ENCODE measurements around the gene PPP3CB.
"Not testable (repeated sequence)": the region's sequence is repeated elsewhere in the genome, so short reads cannot be mapped to it uniquely, and the experiment has no call there.

PPP3CB gene

DNA sequence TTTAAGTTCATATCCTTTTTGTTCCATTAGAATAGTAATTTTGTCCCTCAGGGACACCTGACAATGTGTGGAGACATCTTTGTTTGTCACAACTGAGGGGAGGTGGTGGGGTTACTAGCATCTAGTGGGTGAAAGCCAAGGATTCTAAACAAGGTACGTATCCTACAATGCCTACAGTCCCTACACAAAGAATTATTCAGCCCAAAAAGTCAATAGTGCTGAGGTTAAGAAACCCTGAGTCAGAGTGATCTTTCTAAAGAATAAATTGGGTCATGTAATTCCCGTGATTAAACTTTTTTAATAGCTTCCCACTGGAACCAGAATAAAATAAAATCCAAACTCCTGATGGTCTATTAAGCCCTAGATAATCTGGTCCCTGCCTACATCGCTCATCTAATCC lies 79.3 kb downstream of the PPP3CB start:
- in situ Hi-C loops (cut with MboI; ENCODE audit: low sequenced_read_pairs) = no loop called here

DNA sequence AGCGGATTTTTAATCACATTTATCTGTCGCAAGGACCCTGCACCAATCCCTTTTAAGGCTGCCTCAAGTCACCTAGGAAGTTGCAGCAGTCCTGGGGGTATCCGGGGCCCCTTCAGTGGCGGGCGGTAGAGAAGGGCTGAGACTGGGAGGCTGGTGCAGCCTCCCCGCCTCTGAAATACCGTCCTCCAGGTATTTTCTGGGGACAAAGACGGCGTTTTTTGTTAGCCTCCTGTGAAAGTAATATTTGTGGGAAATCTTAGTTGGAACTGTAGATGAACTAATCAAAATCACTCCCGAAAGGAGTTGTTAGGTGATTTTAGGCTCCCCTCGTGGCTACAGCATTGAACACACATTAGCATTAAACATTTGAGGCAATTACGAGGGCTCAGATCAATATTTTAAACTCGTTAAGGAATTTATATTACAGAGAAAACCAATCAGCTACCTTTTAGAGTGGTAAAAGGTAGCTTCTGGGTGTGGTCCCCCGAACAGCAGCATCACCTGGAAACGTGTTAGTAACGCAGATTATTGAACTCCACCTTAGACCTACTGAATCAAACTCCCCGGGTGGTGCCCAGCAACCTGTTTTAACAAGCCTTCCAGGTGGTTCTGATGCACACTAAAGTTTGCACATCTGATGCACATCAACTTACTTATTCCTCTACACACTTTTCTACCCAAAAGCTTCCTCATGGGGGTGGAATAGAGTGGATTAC lies 81.4 kb downstream of the PPP3CB start:
- in situ Hi-C loops (cut with MboI; ENCODE audit: low sequenced_read_pairs) = no loop called here

DNA sequence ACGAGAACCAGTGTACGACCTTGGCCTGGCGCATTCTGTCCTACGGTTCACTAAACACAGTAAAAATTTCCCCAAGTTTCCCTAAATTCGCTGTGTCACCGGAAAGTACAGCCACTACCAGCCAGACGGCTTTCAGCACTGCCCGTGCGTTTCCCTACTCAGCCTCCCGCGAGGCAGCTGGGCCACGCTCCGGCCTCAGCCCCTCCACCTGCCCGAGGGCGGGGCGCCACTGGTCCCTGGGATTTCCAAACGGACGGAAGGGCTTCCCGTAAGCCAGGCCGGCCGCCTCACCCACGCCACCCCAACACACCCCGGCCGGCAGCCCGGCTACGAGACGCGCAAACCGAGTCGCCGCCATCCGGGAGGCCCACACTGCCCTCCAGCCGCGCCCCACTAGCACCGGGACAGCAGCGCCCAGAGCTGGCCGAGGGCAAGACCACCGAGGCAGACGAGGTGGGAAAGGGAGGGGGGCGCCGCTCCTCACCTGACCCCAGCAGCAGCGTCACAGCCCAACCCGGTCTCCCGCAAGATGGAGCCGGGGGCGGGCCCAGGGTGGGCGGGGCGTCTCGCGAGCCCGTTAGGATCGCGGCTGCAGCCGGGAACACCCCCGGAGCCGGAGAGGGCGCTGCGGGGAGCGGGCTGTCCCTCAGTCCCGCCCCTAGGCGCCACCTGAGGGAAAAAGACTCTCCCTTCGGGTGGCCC lies 82.1 kb downstream of the PPP3CB start, which contains the start of gene ANXA7:
TSS of gene ANXA7 (minus strand) at position 531 of the 702 bp plus-strand sequence. CDS start 13,202 bp downstream, outside the sequence.
- in situ Hi-C loops (cut with MboI; ENCODE audit: low sequenced_read_pairs) = no loop called here

DNA sequence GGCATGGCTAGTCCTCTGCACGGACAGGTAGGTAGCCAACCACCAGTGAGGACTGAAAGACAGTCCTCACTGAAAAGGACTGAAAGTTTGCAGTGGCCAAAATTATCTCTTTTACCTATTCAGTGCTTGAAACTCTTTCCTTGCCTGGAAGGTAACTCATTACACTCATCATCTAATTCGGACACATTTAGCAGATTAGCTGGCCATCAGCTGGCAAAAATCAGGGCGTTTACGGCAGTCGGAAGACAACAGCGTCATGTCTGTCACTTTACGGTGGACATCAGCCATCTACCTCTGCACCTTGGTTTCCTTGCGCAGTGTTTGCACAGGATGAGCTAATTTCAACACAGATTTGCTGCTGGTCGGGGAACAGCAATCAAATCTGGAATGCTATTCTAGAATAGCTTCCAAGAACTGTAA lies 82.7 kb downstream of the PPP3CB start:
- in situ Hi-C loops (cut with MboI; ENCODE audit: low sequenced_read_pairs) = no loop called here

DNA sequence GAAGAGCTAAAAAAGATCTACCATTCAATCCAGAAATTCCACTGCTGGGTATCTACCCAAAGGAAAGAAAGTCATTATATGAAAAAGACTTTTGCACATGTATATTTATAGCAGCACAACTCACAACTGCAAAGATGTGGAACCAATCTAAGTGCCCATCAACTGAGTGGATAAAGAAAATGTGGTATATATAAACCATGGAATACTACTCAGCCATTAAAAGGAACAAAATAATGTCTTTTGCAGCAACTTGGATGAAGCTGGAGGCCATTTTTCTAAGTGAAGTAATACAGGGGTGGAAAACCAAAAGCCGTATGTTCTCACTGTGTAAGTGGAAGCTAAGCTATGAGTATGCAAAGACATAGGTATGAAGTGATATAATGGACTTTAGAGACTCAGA lies 84.9 kb downstream of the PPP3CB start:
- in situ Hi-C loops (cut with MboI; ENCODE audit: low sequenced_read_pairs) = no loop called here

DNA sequence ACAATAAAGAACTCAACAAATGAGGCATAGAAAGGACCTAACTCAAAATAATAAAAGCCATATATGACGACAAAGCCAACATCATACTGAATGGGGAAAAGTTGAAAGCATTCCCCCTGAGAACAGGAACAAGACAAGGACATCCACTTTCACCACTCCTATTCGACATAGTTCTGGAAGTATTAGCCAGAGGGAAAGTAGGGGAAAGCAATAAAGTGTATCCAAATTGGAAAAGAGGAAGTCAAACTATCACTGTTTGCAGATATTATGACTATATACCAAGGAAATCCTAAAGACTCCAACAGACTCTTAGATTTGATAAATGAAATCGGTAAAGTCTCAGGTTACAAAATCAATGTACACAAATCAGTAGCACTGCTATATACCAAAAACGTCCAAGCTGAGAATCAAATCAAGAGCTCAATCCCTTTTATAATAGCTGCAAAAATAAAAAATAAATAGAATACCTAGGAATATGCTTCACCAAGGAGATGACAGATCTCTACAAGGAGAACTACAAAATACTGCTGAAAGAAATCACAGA lies 86.8 kb downstream of the PPP3CB start:
- in situ Hi-C loops (cut with MboI; ENCODE audit: low sequenced_read_pairs) = no loop called here

DNA sequence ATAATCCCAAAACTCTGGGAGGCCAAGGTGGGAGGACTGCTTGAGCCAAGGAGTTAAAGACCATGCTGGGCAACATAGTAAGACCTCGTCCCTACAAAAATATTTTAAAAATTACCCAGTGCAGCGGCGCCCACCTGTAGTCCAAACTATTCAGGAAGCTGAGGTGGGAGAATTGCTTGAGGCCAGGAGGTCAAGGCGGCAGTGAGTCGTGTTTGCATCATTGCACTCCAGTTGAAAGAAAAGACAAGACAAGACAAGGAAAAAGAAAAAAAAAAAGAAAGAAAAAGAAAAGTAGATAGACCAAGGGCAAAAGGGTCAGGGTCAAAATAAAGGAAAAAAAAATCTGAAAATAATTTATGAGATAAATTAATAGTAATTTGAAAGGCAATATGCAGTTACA lies 87.8 kb downstream of the PPP3CB start:
- in situ Hi-C loops (cut with MboI; ENCODE audit: low sequenced_read_pairs) = no loop called here

DNA sequence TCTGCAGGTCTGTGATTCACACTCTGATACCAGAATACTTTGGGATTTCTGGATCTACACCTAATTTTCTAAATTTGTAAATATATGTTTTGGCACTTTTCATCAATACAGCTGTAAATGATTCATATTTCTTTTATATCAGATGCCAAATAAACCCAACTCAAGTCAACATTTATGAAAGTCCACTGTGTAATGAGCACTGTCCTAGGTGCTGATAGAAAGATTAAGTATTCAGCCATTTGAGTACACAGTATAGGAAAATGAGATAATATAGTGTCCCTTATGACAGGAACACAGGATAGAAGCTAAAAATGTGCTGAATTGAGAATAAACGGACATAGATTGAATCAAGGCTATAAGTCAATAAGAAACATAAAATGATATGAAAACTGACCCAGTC lies 88.3 kb downstream of the PPP3CB start:
- in situ Hi-C loops (cut with MboI; ENCODE audit: low sequenced_read_pairs) = no loop called here

DNA sequence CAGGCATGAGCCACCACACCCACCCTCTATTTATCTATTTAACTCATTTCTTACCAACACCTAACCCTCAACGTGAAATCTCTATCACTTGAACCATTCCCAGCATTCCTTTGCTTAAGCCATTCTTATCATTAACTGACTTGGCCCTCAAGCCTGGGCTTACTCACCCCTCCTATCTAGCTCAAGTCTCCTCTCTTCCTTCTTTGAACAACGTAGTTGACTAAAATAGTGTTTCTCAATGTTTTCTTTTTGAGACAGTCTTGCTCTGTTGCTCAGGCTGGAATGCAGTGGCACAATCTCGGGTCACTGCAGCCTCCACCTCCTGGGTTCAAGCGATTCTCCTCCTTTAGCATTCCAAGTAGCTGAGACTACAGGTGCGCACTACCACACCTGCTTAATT lies 89.0 kb downstream of the PPP3CB start:
- in situ Hi-C loops (cut with MboI; ENCODE audit: low sequenced_read_pairs) = no loop called here

DNA sequence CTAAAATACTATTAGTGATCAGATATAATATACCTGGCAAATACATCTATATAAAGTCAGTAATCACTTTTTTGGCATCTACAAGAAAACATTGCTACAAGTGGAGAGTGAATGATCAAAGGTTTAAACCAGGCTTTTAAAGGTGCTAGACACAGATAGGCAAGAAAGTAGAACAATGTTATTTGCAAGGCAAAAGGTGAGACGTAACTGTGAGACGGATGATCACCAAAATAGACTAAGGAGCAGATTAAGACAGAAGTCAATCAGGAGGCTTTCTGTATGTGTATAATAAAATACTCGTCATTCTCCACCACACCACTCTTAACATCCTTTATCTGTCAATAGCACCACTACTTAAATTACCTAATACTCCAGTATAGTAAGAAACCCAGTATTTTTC lies 90.3 kb downstream of the PPP3CB start:
- in situ Hi-C loops (cut with MboI; ENCODE audit: low sequenced_read_pairs) = no loop called here

DNA sequence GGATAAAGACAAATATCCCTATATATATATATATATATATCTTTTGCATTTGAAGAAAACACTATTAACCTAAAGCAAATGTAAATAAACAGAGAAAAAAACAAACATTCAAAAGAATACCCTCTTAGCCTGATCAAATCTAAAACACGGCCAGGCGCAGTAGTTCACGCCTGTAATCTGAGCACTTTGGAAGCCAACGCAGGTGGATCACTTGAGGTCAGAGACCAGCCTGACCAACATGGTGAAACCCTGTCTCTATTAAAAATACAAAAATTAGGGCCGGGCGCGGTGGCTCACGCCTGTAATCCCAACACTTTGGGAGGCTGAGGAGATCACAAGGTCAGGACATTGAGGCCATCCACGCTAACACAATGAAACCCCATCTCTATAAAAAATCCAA lies 91.1 kb downstream of the PPP3CB start:
- in situ Hi-C loops (cut with MboI; ENCODE audit: low sequenced_read_pairs) = no loop called here

DNA sequence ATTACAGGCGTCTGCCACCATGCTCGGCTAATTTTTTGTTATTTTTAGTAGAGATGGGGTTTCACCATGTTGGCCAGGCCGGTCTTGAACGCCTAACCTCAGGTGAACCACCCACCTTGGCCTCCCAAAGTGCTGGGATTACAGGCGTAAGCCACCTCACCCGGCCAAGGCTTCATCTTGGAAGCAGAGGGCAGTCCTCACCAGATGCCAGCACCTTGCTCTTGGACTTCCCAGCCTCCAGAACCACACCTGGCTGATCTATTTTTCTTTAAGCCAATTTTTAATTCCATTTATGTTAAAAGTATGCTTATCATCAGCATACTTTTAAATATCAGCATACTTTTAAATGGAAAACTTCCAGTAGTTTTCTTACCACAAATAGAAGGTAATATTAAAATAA lies 94.2 kb downstream of the PPP3CB start:
- in situ Hi-C loops (cut with MboI; ENCODE audit: low sequenced_read_pairs) = no loop called here

DNA sequence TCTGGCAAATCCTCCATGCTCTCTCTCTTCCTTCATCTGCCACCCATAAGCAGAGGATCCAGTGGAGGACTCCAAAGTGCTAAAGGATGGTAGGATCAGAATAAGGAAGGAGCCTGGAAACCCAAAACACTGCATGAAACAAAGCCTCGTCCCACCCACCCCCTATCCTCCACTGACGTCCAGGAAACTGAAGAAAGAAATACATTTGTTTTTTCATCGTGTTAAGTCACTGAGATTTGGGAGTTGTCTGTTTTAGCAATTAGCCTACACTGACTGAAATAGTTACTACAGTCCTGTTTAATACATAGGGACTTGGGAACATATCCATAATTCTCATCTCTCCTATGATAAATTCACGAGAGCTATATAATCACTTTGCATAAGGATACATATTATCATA lies 96.8 kb downstream of the PPP3CB start:
- in situ Hi-C loops (cut with MboI; ENCODE audit: low sequenced_read_pairs) = no loop called here

DNA sequence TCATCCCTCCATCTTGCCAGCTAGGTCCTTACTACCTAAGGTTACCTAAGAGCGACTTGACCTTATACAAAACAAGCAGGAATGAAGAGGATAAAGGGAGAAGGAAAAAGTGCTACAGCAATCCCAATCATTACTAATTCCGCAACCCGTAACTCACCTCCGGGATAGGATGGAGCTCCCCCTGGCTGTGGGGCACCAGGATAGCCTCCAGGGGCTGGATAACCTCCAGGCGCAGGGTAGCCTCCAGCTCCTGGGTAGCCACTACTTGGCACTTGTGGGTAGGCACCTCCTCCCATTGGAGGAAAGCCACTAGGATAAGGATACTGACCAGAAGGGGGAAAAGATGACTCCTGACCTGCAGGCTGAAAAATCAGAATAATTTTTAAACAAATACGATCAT lies 97.8 kb downstream of the PPP3CB start:
- in situ Hi-C loops (cut with MboI; ENCODE audit: low sequenced_read_pairs) = no loop called here

DNA sequence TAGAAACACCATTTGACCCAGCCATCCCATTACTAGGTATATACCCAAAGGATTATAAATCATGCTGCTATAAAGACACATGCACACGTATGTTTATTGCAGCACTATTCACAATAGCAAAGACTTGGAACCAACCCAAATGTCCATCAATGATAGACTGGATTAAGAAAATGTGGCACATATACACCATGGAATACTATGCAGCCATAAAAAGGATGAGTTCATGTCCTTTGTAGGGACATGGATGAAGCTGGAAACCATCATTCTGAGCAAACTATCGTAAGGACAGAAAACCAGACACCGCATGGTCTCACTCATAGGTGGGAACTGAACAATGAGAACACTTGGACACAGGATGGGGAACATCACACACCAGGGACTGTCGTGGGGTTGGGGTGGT lies 101.5 kb downstream of the PPP3CB start:
- in situ Hi-C loops (cut with MboI; ENCODE audit: low sequenced_read_pairs) = not testable (repeated sequence)

DNA sequence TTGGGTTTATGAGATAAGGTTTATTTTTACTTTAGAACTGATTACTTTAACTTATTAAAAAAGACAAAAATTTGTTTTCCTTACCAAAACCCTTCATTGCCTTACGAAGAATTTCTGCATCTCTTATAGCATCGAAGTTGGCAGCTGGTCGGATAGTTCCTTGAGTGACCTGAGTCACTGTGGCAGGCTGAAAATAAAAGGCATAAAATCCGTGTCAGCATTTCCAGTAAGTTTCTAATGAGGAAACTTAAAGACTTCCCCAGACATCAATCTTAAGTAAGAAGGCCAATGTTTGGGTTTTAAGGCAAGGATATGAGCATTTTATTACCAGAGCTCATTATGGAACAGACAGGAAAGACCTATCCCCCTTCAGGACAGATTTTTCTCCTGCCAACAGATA lies 107.6 kb downstream of the PPP3CB start:
- in situ Hi-C loops (cut with MboI; ENCODE audit: low sequenced_read_pairs) = no loop called here

DNA sequence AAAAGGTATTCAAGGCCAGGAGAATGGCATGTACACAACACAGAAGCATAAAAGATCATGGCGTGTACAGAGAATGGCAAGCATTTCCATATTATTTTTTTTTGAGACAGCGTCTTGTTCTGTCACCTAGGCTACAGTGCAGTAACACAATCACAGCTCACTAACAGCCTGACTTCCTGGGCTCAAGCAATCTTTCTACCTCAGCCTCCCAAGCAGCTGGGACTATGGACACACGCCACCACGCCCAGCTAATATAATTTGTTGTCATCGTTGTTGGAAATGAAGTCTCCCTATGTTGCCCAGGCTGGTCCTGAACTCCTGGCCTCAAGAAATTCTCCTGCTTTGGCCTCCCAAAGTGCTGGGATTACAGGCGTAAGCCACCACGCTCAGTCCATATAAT lies 109.2 kb downstream of the PPP3CB start:
- in situ Hi-C loops (cut with MboI; ENCODE audit: low sequenced_read_pairs) = no loop called here

All from HL-60/S4 treated with retinoic acid at 250 ng/mL for 4 days and 3 days (cell line).